Spleen (tissue), 11 donors: Measurements from ENCODE around the gene FUT3. TPM values are rescaled to one million over a fixed set of nuclear protein-coding genes. Genes with fewer than 3 reads are reported as not detected.

ENCODE experiments used
- DNase-seq: peaks from one replicate; pipeline ENCODE4 v3.0.0-alpha.2; 2020
- H3K27ac ChIP-seq, 8 donors: fragments of 200-600 bp; sonication (generic) in 7 of 8; 1 replicate in 4 of 8; 2 replicates in 4 of 8; pipeline versions ENCODE4 v1.5.0 to v1.8.0; 2016 to 2021; ENCODE audit warnings: inconsistent platforms in 4 of 8, mild to moderate bottlenecking in 4 of 8, moderate library complexity in 1 of 8
- H3K27me3 ChIP-seq, 7 donors: fragments of 200-600 bp; sonication (generic) in 6 of 7; replicated peaks in 1 of 7; 1 replicate in 4 of 7; 2 replicates in 3 of 7; pipeline versions ENCODE4 v1.5.0 to v1.8.0; 2016 to 2021; ENCODE audit warnings: inconsistent platforms in 3 of 7, mild to moderate bottlenecking in 1 of 7
- H3K36me3 ChIP-seq, 6 donors: fragments of 200-600 bp; sonication (generic) in 5 of 6; 1 replicate in 4 of 6; 2 replicates in 2 of 6; pipeline versions ENCODE4 v1.5.0 to v1.8.0; 2016 to 2021; ENCODE audit warnings: inconsistent platforms in 2 of 6
- H3K4me1 ChIP-seq, 6 donors: fragments of 200-600 bp; sonication (generic) in 5 of 6; 1 replicate in 3 of 6; 2 replicates in 3 of 6; pipeline versions ENCODE4 v1.5.0 to v1.8.0; 2016 to 2021; ENCODE audit warnings: inconsistent platforms in 3 of 6
- H3K4me3 ChIP-seq, 8 donors: fragments of 200-600 bp; sonication (generic) in 7 of 8; 1 replicate in 4 of 8; 2 replicates in 4 of 8; pipeline versions ENCODE4 v1.5.0 to v1.8.0; 2016 to 2021; ENCODE audit warnings: inconsistent platforms in 4 of 8, mild to moderate bottlenecking in 4 of 8, moderate library complexity in 2 of 8
- H3K9me3 ChIP-seq, 8 donors: fragments of 200-600 bp; sonication (generic) in 7 of 8; 1 replicate in 4 of 8; 2 replicates in 4 of 8; pipeline versions ENCODE4 v1.5.0 to v1.8.0; 2016 to 2021; ENCODE audit warnings: inconsistent platforms in 4 of 8
- CTCF ChIP-seq, 11 experiments: fragments of 200-600 bp in 7 of 11; fragments of 450-650 bp in 4 of 11; sonication (generic) in 4 of 11; IDR thresholded peaks in 8 of 11; conservative IDR thresholded peaks in 3 of 11; 1 replicate in 7 of 11; 2 replicates in 4 of 11; pipeline versions ENCODE4 v1.4.0 to v1.8.0; 2016 to 2021; ENCODE audit warnings: antibody characterized with exemption in 11 of 11, inconsistent platforms in 4 of 11, mild to moderate bottlenecking in 1 of 11
- POLR2A ChIP-seq, 3 donors: fragments of 450-650 bp; IDR thresholded peaks; one replicate each; pipeline ENCODE4 v1.5.1; 2017; ENCODE audit warnings: antibody characterized with exemption in 3 of 3, mild to moderate bottlenecking in 1 of 3
- POLR2AphosphoS5 ChIP-seq, 3 donors: sonication (generic); formaldehyde crosslinking; IDR thresholded peaks; one replicate each; pipeline ENCODE4 v1.5.1; 2017; ENCODE audit warnings: antibody characterized with exemption in 3 of 3
- WGBS, 5 donors: extraction: QIAGEN DNeasy Blood & Tissue Kit in 3 of 5; methylation state at CpG; one replicate each; pipeline versions ENCODE4 v1.1.5 to v1.1.7; 2013 to 2018; 5-methylcytosine and 5-hydroxymethylcytosine counted together
- intact Hi-C: fragments of 100-400 bp; cut with DNase I; formaldehyde crosslinking; loops from one replicate; pipeline ENCODE4 v1.15.0; 2023; ENCODE audit warnings: low total_unique reads
- polyA plus RNA-seq, 3 donors: library from polyadenylated mRNA; stranded (reverse); fragments of 200-250 nt; gene quantifications; one replicate each; pipeline ENCODE4 v1.2.1, GENCODE V29; 2013
- total RNA-seq, 7 donors: library from RNA; depleted of rRNA in 3 of 7; stranded (reverse); fragments of >200 nt in 3 of 7; fragmentation: NEBNext Ultra II Directional in 4 of 7; extraction: Animal tissue kit (Norgen Biotek cat#: 25700) in 4 of 7; gene quantifications; one replicate each; pipeline versions ENCODE4 v1.1.0 to v1.2.1, GENCODE V29; 2016 to 2021
- donor health status: healthy with polysubstance abuse.
- donor health status: DM: no; HTN: no; CAD: no; lungs with moderate emphysema.
- donor health status: DM: no; HTN: no; CAD: no.
- donor health status: Bipolar disorder and iron deficiency.
- donor health status: healthy.
- donor health status: DM: no; HTN: no; CAD: no.
- donor health status: DM: yes; HTN: yes; CAD: no.

FUT3 gene
- total and polyA plus RNA-seq, 10 donors: 0.06 to 0.12 TPM; not detected in 8

GRCh38 chr19:5894704-5895349 lies 43.6 kb upstream of the FUT3 start:
- H3K9me3 ChIP-seq: no peaks in the 10 kb centered on the region
- 62 to 80% (median 73%) methylated on average over 18 to 28 of the region's 28 CpGs for WGBS, 5 donors
- peak overlapping the region in 5 of 8 donors; percentile 27 to 54 (median 48) for H3K27ac ChIP-seq
- TF ChIP-seq CTCF (IDR thresholded peaks at IDR 0.05 in 8 of 11, conservative IDR thresholded peaks at IDR 0.05 in 3 of 11): no peak
- peak in 1 of 3 donors; percentile 7 for TF ChIP-seq POLR2AphosphoS5 (IDR thresholded peaks at IDR 0.05)
- no peak for TF ChIP-seq POLR2A (IDR thresholded peaks at IDR 0.05)
- no peak overlapping the region for H3K4me3 ChIP-seq
- peaks cover 0 to 28% (median 12%) of the 10 kb centered on the region in 7 donors for H3K27me3 ChIP-seq
- intact Hi-C loops: loop anchor here (5.0 kb wide), 1 partner anchor 93 kb away; no protein-coding TSS in a partner anchor
- DNase-seq: no peak
- H3K36me3 ChIP-seq: peaks cover 0 to 49% (median 29%) of the 10 kb centered on the region in 6 donors
- peaks cover 0 to 49% (median 30%) of the 10 kb centered on the region in 6 donors for H3K4me1 ChIP-seq

GRCh38 chr19:5893907-5894703 lies 42.9 kb upstream of the FUT3 start:
- H3K27ac ChIP-seq: peak overlapping the region in 5 of 8 donors; percentile 27 to 54 (median 48)
- peaks cover 0 to 46% (median 29%) of the 10 kb centered on the region in 6 donors for H3K36me3 ChIP-seq
- no peak overlapping the region for H3K4me3 ChIP-seq
- H3K27me3 ChIP-seq: peaks cover 0 to 33% (median 17%) of the 10 kb centered on the region in 7 donors
- intact Hi-C loops: loop anchor here (5.0 kb wide), 1 partner anchor 92 kb away; no protein-coding TSS in a partner anchor
- 64 to 83% (median 66%) methylated on average over 17 to 28 of the region's 28 CpGs for WGBS, 5 donors
- H3K4me1 ChIP-seq: peaks cover 0 to 46% (median 30%) of the 10 kb centered on the region in 6 donors
- TF ChIP-seq POLR2A (IDR thresholded peaks at IDR 0.05) (no peak), POLR2AphosphoS5 (IDR thresholded peaks at IDR 0.05) (peak; percentile 77 to 82 (median 80)), CTCF (IDR thresholded peaks at IDR 0.05 in 8 of 11, conservative IDR thresholded peaks at IDR 0.05 in 3 of 11) (peak in 1 of 11 experiments; percentile 9)
- peak; percentile 78 for DNase-seq
- no peaks in the 10 kb centered on the region for H3K9me3 ChIP-seq

GRCh38 chr19:5893296-5893903 lies 42.2 kb upstream of the FUT3 start:
- Histone ChIP-seq H3K27ac (peak overlapping the region in 2 of 8 donors; percentile 46 to 54), H3K4me1 (peaks cover 0 to 46% (median 30%) of the 10 kb centered on the region in 6 donors), H3K36me3 (peaks cover 0 to 46% (median 29%) of the 10 kb centered on the region in 6 donors), H3K4me3 (no peak overlapping the region), H3K27me3 (peaks cover 0 to 40% (median 17%) of the 10 kb centered on the region in 7 donors), H3K9me3 (no peaks in the 10 kb centered on the region)
- WGBS, 5 donors: 67 to 75% (median 71%) methylated on average over 13 of the region's 13 CpGs
- no peak for DNase-seq
- intact Hi-C loops: loop anchor here (5.0 kb wide), 1 partner anchor 91 kb away; no protein-coding TSS in a partner anchor
- no peak for TF ChIP-seq CTCF (IDR thresholded peaks at IDR 0.05 in 8 of 11, conservative IDR thresholded peaks at IDR 0.05 in 3 of 11)
- no peak for TF ChIP-seq POLR2A (IDR thresholded peaks at IDR 0.05)
- TF ChIP-seq POLR2AphosphoS5 (IDR thresholded peaks at IDR 0.05): peak in 2 of 3 donors; percentile 5 to 23
